AG09309 (cell line): ENCODE data around the gene PILRA.
"Not testable (repeated sequence)": the region's sequence is repeated elsewhere in the genome, so short reads cannot be mapped to it uniquely, and the experiment has no call there.

Experiments
- DNase-seq: peaks from one replicate; pipeline ENCODE4 v3.0.0-alpha.2; 2010; ENCODE audit warnings: low read depth
- H3K4me3 ChIP-seq: 2 replicates; pipeline ENCODE4 v1.5.1; 2011; ENCODE audit warnings: mild to moderate bottlenecking, low read depth, low read length, moderate library complexity; ENCODE audit not compliant: control insufficient read depth
- CTCF ChIP-seq: IDR thresholded peaks from 2 replicates; pipeline ENCODE4 v1.5.1; 2011; ENCODE audit warnings: mild to moderate bottlenecking, low read depth, low read length, inconsistent platforms; ENCODE audit not compliant: insufficient read depth, control insufficient read depth; ENCODE audit errors: missing control alignments

The PILRA gene

DNA sequence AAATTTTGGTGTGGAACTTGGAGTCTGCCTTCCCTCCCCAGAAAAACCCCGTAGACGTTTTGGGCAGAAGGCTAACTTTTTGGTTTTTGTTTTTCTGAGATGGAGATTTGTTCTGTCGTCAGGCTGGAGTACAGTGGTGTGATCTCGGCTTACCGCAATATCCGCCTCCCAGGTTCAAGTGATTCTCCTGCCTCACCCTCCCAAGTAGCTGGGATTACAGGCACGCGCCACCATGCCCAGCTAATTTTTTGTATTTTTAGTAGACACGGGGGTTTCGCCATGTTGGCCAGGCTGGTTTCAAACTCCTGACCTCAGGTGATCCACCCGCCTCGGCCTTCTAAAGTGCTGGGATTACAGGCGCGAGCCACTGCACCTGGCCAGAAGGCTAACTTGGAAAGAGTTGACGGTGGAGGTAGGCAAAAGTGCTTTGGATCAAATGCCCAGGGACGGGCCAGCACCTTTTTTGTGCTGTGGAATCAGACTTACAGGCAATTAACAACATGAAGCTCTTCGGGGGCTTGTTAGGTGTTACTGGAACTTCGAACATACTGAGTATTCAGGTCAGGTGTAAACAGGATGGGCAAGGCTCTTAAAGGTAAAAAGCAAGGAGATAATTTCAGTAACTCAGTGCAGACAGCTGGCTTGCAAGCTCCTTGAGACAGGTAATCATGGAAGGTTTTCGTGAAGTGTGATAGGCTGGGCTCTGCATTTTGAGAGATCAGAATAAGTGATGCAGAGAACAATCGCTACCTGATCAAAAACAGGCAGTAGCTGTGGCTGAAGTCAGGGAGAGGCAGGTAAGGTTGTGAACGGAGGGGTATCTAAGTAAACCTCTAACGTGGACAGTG, 61.2 kb downstream of the PILRA start:
- peak overlapping the region; percentile 66 for H3K4me3 ChIP-seq
- no peak for TF ChIP-seq CTCF
- DNase-seq: no peak

- peak overlapping the region; percentile 66 for H3K4me3 ChIP-seq
- no peak for TF ChIP-seq CTCF
- no peak for DNase-seq
These were observed 62.4 kb downstream of the PILRA start for GRCh38 chr7:100435401-100436304.

DNA sequence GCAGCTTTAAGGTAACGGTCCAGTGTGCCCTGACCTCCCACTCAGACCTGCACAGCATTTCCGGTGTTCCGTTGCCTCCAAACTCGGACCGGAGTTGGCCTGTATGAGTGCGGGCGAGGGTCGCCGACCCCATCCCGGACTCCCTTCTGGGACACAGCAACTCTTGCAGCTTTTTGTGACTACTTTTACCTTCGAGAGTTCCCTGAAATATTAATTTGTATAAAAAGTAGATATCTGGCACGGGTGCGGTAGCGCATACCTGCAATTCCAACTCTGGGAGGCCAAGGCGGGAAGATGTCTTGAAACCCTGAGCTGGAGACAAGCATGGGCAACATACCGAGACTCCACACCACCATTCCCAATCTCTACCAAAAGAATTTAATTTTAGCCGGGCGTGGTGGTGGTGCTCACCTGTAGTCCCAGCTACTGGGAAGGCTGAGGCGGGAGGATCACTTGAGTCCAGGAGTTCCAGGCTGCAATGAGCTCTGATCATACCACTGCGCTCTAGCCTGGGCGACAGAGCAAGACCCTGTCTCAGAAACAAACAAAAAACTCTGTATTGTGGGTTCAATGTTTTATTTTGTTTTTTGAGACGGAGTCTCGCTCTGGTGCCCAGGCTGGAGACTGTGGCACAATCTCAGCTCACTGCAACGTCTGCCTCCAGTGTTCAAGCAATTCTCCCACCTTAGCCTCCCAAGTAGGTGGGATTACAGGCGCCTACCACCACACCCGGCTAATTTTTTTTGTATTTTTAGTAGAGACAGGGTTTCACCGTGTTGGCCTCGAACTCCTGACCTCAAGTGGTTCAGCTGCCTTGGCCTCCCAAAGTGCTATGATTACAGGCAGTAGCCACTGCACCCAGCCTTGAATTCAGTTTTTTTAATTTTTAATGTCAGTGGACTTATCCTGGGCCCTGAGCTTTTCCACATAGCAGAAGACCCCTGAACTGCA, 64.1 kb downstream of the PILRA start:
- no peak for TF ChIP-seq CTCF
- no peak for DNase-seq
- H3K4me3 ChIP-seq: no peak overlapping the region

DNA sequence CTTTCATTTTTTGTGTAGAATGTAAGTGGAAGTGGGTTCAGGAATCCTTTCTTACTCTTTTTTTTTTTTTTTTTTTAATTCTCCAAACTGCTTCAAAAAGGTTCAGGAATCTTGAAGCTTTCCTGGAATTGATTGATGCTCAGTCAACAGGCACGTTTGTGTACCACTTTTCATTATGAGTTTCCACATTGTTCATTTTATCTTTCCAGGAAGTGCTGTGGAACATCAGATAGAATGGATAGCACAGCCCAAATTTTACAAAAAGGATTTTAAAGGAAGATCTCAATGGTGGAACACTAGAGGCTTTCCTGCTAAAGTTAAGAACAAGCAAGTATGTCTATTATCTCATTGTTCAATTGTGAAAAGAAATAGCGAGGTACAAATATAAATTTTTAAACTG, 64.9 kb downstream of the PILRA start:
- H3K4me3 ChIP-seq: no peak overlapping the region
- no peak for DNase-seq
- TF ChIP-seq CTCF: no peak

DNA sequence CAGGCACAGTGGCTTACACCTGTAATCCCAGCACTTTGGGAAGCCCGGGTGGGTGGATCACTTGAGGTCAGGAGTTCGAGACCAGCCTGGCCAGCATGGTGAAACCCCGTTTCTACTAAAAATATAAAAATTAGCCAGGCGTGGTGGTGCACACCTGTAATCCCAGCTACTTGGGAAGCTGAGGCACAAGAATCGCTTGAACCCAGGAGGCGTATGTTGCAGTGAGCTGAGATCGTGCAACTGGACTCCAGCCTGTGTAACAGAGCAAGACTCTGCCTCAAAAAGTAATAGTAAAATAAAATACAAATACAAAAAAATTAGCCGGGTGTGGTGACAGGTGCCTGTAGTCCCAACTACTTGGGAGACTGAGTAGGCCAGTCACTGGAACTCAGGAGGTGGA, 65.4 kb downstream of the PILRA start:
- H3K4me3 ChIP-seq, DNase-seq: not testable (repeated sequence)

GRCh38 chr7:100439244-100439643, 66.0 kb downstream of the PILRA start:
- not testable (repeated sequence) for H3K4me3 ChIP-seq, DNase-seq
